ENCODE measurements around the gene SPINT4.
"Not testable (repeated sequence)": the region's sequence is repeated elsewhere in the genome, so short reads cannot be mapped to it uniquely, and the experiment has no call there.

The SPINT4 gene

DNA sequence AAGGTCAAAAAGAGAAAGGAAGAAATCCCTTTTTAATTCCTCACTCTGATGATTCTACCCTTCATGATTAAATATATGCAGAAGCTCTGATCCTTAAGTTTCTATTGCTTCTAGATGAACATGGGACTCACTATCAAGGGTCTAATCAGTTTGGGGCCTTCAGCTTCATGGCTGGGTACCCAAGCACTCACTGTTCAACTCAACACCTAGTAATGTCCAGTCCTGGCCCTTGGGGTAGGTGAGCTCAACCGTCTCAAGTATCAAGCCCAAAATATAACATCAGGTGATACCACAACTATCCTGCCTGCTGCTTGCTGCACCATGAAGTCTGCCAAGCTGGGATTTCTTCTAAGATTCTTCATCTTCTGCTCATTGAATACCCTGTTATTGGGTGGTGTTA is at the start of gene SPINT4:
Gene SPINT4, plus strand, starts transcription at position 301 of the 400 bp plus-strand sequence. Its CDS starts 21 bp downstream, at position 322.
- DNase-seq: no peak

GRCh38 chr20:45672765-45673164 is 49.4 kb upstream of the SPINT4 start:
- no peak for DNase-seq

- DNase-seq: no peak
These were observed 42.5 kb upstream of the SPINT4 start for GRCh38 chr20:45679650-45680049.

DNA sequence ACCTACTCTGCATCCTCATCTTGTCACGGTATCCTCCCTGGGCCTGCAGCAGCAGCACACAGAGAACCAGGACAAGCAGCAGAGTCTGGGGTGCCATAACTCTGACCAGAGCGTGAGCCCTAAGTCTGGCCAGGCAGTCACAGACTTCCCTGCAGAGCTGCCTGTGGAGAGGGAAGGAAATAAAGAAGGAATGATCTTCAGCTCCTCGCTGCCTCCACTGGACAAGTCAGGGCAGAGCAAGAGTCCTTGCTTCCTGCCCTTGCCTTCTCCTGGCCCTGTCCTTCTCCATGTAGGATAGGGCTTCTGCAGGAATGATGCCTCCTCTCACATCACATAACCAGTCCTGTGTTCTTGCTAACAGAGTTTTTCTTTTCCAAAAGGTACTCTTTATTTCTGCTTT is 36.3 kb upstream of the SPINT4 start:
- DNase-seq: no peak

GRCh38 chr20:45693346-45693745 is 28.8 kb upstream of the SPINT4 start:
- DNase-seq: not testable (repeated sequence)

DNA sequence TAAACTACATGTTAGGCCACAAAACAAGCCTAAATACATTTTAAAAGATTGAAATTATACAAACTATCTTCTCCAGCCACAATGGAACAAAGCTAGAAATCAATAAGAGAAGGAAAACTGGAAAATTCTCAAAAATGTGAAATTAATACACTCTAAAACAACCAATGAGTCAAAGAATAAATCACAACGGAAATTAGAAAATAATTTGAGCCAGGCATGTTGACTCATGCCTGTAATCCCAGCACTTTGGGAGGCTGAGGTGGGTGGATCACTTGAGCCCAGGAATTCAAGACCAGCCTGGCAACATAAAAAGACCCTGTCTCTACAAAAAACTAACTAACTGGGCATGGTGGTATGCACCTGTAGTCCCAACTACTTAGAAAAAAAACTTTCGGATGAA is 26.7 kb upstream of the SPINT4 start:
- DNase-seq: no peak

- DNase-seq: no peak
These were observed 21.0 kb upstream of the SPINT4 start for GRCh38 chr20:45701104-45701503.

DNA sequence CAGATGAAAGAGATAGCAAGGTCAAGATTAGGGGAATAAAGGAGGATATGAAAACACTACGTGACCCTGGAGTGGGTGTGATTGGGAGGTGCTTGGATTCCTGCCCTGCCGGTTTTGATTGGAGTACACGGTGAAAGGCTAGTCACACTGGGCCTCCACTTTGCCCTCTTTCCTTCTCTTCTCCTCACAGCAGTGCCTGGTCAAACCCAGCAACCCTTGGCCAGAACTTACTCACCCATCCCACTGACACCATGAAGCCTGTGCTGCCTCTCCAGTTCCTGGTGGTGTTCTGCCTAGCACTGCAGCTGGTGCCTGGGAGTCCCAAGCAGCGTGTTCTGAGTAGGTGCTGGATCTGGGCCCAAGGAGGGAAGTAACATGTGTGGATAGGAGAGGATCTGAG is 20.3 kb upstream of the SPINT4 start, which contains the start of gene WFDC13:
Gene WFDC13, plus strand, starts transcription at position 166 of the 400 bp plus-strand sequence. Its CDS starts 86 bp downstream, at position 252.
- no peak for DNase-seq

- no peak for DNase-seq
These were observed 17.0 kb upstream of the SPINT4 start, which contains the start of gene WFDC10B for GRCh38 chr20:45704969-45705637. Gene WFDC10B (minus strand): TSS chr20:45705019. CDS start chr20:45685992, 19,027 bp downstream.

DNA sequence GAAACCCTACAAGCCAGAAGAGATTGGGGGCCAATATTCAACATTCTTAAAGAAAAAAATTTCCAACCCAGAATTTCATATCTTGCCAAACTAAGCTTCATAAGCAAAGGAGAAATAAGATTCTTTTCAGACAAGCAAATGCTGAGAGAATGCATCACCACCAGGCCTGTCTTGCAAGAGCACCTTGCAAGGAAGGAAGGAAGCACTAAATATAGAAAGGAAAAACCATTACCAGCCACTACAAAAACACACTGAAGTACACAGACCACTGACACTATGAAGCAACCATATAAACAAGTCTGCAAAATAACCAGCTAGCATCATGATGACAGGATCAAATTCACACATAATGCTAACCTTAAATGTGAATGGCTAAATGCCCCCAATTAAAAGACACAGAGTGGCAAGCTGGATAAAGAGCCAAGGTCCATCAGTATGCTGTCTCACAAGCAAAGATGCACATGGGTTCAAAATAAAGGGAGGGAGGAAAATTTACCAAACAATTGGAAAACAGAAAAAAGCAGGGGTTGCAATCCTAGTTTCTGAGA is 5.9 kb upstream of the SPINT4 start:
- not testable (repeated sequence) for DNase-seq

DNA sequence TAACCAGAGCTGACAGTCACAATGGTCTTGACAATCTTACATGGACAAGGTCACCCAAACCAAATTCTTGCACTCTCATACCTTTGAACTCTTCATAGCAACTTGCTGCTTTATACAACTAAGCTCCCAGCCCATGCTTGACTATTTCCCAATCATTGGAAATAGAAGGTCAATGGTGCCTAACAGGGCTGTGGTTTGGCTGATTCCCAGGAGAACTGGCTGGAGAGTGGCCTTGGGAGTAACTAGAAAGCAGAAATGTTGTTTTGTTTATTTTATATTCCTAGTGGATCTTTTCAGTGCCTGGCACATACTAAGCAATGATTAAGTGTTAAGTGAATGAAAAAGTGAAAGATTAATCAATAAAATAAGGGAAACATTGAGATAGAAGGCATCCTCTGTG is 3.0 kb downstream of the SPINT4 start:
- no peak for DNase-seq

- no peak for DNase-seq
These were observed 4.9 kb downstream of the SPINT4 start for GRCh38 chr20:45727044-45727443.

DNA sequence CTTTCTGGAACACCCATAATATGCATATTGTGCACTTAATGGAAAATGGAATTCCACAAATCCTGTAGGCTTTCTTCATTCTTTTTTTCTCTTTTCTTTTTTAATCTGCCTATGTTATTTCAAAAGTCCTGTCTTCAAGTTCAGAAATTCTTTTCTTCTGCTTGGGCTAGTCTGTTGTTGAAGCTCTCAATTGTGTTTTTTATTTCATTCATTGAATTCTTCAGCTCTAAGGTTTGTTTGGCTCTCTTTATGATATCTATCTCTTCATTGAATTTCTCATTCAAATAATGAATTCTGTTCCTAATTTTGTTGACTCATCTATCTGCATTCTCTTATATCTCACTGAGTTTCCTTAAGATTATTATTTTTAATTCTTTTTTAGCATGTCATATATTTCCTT is 10.1 kb downstream of the SPINT4 start:
- no peak for DNase-seq

DNA sequence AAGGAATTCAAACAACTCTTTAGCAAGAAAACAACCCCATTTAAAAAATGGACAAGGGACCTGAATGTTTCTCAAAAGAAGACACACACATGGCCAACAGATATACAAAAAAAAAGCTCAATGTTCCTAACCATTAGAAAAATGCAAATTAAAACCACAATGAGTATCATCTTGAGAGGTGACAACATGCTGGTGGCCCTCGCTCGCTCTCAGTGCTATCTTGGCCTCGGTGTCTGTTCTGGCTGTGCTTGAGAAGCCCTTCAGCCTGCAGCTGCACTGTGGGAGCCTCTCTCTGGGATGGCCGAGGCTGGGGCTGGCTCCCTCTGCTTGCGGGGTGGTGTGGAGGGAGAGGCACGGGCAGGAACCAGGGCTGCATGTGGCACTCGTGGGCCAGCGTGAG is 13.4 kb downstream of the SPINT4 start:
- DNase-seq: no peak

- no peak for DNase-seq
These were observed 13.8 kb downstream of the SPINT4 start for GRCh38 chr20:45735988-45736387.

DNA sequence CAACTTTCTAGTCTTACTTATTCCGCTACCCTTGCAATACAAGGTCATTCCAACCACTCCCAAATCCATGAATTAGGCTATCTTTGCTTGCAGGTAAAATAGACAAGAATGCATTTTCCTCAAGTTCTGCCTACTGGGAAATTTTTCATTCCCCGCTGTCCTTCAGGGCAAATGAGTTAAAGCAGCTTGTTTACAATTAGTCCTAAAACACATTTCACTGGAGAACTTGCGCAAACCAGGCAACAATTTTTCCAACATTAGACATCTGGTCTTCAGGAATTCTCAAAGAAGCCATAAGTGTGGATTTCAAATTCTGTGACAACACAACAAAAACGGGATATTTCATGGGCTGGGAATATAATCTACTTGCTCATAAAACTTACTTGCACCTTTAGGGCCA is 20.4 kb downstream of the SPINT4 start:
- DNase-seq: no peak

DNA sequence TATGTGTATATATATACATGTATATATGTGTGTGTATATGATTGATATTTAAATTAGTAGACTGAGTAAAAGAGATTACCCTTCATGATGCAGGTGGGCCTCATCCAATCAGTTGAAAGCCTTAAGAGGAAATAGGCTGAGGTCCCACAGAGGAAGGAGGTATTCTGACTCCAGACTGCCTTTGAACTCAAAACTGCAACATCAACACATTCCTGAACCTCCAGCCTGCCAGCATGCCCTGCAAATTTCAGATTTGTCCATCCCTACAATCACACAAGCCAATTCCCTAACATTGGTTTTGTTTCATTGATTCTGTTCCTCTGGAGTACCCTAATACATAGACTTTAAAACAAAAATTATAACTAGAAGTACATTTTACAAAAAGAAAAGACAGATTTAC is 22.9 kb downstream of the SPINT4 start:
- DNase-seq: no peak

DNA sequence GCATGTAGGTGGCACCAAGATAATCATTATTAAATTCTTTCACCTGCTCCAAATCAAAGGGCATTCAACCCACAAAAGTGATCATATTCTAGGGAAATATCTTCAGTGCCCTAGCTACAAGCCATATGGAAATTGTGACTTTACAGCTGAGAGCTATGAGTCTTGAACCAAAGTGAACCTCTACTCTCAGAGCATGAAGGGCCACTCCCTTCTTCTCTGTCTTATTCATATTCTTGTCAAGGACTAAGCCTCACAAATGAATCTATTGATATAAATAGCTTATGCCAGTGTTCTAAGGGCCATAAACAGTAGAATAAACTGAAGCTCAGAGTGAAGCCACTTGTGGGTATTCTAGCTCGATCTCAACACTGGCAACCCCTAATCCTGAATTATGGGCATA is 29.6 kb downstream of the SPINT4 start:
- no peak for DNase-seq

GRCh38 chr20:45752746-45753145 is 30.6 kb downstream of the SPINT4 start:
- DNase-seq: no peak

- no peak for DNase-seq
These were observed 35.9 kb downstream of the SPINT4 start for GRCh38 chr20:45758096-45758495.

DNA sequence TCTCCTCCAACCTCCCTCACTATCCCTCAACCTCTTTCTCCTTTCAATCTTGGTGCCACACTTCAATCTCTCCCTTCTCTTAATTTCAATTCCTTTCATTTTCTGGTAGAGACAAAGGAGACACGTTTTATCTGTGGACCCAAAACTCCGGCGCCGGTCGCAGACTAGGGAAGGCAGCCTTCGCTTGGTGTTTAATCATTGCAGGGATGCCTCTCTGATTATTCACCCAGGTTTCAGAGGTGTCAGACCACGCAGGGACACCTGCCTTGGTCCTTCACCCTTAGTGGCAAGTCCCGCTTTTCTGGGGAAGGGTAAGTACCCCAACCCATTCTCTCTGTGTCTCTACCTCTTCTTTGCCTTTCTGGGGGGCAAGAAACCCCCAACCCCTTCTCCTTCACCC is 37.8 kb downstream of the SPINT4 start:
- DNase-seq: not testable (repeated sequence)

- DNase-seq: not testable (repeated sequence)
These were observed 39.8 kb downstream of the SPINT4 start for GRCh38 chr20:45761966-45762365.

DNA sequence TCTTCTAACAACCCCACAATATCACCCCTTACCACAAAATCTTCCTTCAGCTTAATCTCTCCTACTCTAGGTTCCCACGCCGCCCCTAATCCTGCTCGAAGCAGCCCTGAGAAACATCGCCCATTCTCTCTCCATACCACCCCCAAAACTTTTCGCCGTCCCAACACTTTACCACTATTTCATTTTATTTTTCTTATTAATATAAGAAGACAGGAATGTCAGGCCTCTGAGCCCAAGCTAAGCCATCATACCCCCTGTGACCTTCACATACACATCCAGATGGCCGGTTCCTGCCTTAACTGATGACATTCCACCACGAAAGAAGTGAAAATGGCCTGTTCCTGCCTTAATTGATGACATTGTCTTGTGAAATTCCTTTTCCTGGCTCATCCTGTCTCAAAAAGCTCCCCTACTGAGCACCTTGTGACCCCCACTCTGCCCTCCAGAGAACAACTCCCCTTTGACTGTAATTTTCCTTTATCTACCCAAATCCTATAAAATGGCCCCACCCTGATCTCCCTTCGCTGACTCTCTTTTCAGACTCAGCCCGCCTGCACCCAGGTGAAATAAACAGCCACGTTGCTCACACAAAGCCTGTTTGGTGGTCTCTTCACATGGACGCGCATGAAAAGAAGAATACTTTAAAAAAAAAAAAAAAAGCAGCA is 42.6 kb downstream of the SPINT4 start:
- not testable (repeated sequence) for DNase-seq

DNA sequence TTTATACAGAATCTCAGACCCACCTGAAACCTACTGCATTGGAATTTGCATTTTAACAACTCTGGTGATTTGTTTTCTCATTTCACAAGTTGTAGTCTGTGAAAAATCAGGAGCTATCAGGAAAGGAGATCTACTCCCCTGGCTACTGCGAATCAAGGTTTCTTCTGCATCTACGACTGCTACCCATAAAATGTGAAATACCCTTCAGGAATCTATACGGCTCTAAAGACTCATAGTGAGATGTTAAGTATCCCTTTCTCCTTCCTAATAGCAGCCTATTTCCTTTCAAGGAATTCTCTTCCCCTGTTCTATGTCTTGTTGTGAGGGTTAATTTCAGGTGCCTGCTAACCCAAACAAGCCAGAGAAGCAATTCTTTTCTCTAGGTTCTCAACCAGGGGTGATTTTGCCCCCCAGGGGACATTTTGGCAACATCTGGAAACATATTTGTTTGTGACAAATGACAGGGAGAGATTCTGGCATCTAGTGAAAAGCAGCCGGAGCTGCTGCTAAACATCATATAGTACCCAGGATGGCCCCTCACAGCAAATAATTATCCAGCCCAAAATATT is 43.2 kb downstream of the SPINT4 start:
- DNase-seq: no peak
